ENCODE results near the gene FAM200C. TPM values are rescaled to one million over a fixed set of nuclear protein-coding genes. Genes with fewer than 3 reads are reported as not detected.

The FAM200C gene
- total RNA-seq, 1 experiment from 2014 or later = 3.2 TPM

DNA sequence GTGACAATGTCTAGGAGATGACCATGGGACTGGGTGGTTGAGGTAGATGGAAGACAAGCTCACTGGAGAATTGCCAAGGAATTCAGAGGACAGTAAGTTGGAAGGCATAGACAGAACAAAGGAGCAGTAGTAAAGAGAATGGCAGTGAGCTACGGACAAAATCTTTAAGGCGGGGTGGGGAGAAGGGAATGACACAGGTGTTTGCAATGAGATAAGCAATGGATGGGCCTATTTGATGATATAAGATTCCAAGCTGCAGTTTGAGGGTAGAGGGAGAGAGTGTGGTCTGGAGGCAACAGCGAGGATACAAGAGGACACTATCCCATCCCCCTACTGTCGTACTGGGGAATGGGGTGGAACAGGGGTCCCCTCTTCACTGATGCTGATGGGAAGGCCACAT, 36.2 kb upstream of the FAM200C start:
- CTCF ChIA-PET = interaction anchor here (0.6 kb wide), 1 partner anchor 14 kb away, joined by 3 read pairs; no protein-coding TSS in a partner anchor
- no peaks in the 10 kb centered on the region for H3K9me3 Mint-ChIP-seq (ENCODE audit: unreplicated experiment)
- intact Hi-C loops (cut with micrococcal nuclease; ENCODE audit: unreplicated experiment) = loop anchor here (5.0 to 10.0 kb wide), 3 partner anchors 41 to 469 kb away; no protein-coding TSS in a partner anchor
- POLR2A ChIA-PET = no interaction called here
- no peak overlapping the region for H3K27ac Mint-ChIP-seq (ENCODE audit: unreplicated experiment)
- no peak for DNase-seq
- Histone ChIP-seq H3K4me3 (ENCODE audit: low read depth, low read length) (no peak overlapping the region), H3K36me3 (ENCODE audit: control insufficient read depth, insufficient read depth, low read length) (no peaks in the 10 kb centered on the region), H3K9me3 (no peaks in the 10 kb centered on the region), H3K27me3 (replicated peaks; ENCODE audit: control insufficient read depth, insufficient read depth, low read length) (no peaks in the 10 kb centered on the region), H3K4me1 (no peaks in the 10 kb centered on the region; the same call in 1 of the 2 replicates)
- H3K36me3 Mint-ChIP-seq (ENCODE audit: insufficient read depth, unreplicated experiment) = no peaks in the 10 kb centered on the region
- peaks cover 6% of the 10 kb centered on the region for H3K4me1 Mint-ChIP-seq (ENCODE audit: low read depth, unreplicated experiment)
- no TSS peak for BruUV-seq (replicated peaks)
- H3K4me3 Mint-ChIP-seq (ENCODE audit: unreplicated experiment) = no peak overlapping the region
- TF ChIP-seq, protein P1, sequence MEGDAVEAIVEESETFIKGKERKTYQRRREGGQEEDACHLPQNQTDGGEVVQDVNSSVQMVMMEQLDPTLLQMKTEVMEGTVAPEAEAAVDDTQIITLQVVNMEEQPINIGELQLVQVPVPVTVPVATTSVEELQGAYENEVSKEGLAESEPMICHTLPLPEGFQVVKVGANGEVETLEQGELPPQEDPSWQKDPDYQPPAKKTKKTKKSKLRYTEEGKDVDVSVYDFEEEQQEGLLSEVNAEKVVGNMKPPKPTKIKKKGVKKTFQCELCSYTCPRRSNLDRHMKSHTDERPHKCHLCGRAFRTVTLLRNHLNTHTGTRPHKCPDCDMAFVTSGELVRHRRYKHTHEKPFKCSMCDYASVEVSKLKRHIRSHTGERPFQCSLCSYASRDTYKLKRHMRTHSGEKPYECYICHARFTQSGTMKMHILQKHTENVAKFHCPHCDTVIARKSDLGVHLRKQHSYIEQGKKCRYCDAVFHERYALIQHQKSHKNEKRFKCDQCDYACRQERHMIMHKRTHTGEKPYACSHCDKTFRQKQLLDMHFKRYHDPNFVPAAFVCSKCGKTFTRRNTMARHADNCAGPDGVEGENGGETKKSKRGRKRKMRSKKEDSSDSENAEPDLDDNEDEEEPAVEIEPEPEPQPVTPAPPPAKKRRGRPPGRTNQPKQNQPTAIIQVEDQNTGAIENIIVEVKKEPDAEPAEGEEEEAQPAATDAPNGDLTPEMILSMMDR (IDR thresholded peaks at IDR 0.05; ENCODE audit: insufficient read depth in 1 of 2, low read depth in 1 of 2, low read length in 1 of 2, severe bottlenecking in 1 of 2, unreplicated experiment in 1 of 2) = no peak
- no peaks in the 10 kb centered on the region for H3K27me3 Mint-ChIP-seq (ENCODE audit: insufficient read depth, unreplicated experiment)

DNA sequence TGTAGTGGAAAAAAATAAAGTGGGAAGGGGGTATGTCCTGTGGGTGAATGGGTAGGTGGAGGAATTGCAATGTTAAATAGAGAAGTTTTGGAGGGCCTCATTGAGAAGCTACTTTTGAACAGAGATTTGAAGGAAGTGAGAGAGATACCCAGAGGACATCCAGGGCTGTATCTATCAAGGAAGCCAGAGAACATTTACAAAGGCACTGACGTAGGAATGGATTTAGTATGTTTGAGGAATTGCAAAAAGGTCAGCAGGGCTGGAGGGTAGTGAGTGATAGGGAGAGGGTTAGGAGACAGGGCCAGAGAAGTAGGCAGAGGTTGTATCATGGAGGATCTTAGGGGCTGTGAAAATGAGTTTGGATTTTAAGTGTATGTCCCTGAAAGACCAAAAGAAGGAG, 35.7 kb upstream of the FAM200C start:
- DNase-seq = no peak
- H3K9me3 Mint-ChIP-seq (ENCODE audit: unreplicated experiment) = no peaks in the 10 kb centered on the region
- H3K36me3 Mint-ChIP-seq (ENCODE audit: insufficient read depth, unreplicated experiment) = no peaks in the 10 kb centered on the region
- CTCF ChIA-PET = interaction anchor here (0.6 kb wide), 1 partner anchor 13 kb away, joined by 3 read pairs; no protein-coding TSS in a partner anchor
- Histone ChIP-seq H3K4me3 (ENCODE audit: low read depth, low read length) (no peak overlapping the region), H3K4me1 (no peaks in the 10 kb centered on the region; the same call in 1 of the 2 replicates), H3K9me3 (no peaks in the 10 kb centered on the region), H3K27me3 (replicated peaks; ENCODE audit: control insufficient read depth, insufficient read depth, low read length) (no peaks in the 10 kb centered on the region), H3K36me3 (ENCODE audit: control insufficient read depth, insufficient read depth, low read length) (no peaks in the 10 kb centered on the region)
- H3K4me1 Mint-ChIP-seq (ENCODE audit: low read depth, unreplicated experiment) = peaks cover 6% of the 10 kb centered on the region
- intact Hi-C loops (cut with micrococcal nuclease; ENCODE audit: unreplicated experiment) = loop anchor here (5.0 to 10.0 kb wide), 3 partner anchors 42 to 469 kb away; no protein-coding TSS in a partner anchor
- TF ChIP-seq, protein P1 (IDR thresholded peaks at IDR 0.05; ENCODE audit: insufficient read depth in 1 of 2, low read depth in 1 of 2, low read length in 1 of 2, severe bottlenecking in 1 of 2, unreplicated experiment in 1 of 2) = no peak
- POLR2A ChIA-PET = no interaction called here
- H3K27ac Mint-ChIP-seq (ENCODE audit: unreplicated experiment) = no peak overlapping the region
- no TSS peak for BruUV-seq (replicated peaks)
- H3K4me3 Mint-ChIP-seq (ENCODE audit: unreplicated experiment) = no peak overlapping the region
- no peaks in the 10 kb centered on the region for H3K27me3 Mint-ChIP-seq (ENCODE audit: insufficient read depth, unreplicated experiment)

DNA sequence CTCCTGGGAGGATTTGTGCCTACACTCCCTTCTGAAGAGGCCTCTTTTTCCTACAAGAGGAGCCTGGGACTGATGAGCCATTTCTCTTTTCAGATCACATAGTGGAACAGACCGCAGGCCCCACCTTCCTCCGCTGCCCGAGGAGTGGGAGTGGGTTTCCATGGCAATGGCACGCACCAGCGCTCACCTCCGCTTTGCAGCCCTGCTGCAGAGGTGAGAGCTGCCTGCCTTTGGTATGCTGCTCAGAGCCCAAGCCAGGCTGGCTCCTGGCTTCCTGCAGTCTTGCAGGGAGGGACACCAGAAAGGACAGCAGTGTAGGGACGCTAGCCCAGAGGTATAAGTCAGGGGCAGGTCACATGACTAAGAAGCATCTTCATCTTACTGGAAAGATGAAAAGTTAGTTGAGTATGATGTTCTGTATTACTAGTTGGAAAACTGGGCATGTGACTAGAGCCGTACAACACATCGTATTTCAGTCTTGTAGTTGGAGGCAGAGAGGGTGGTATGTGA, 34.2 kb upstream of the FAM200C start:
- no peaks in the 10 kb centered on the region for H3K27me3 Mint-ChIP-seq (ENCODE audit: insufficient read depth, unreplicated experiment)
- intact Hi-C loops (cut with micrococcal nuclease; ENCODE audit: unreplicated experiment) = loop anchor here (10.0 kb wide), 2 partner anchors 201 to 471 kb away; no protein-coding TSS in a partner anchor
- H3K27ac Mint-ChIP-seq (ENCODE audit: unreplicated experiment) = no peak overlapping the region
- no peaks in the 10 kb centered on the region for H3K36me3 ChIP-seq (ENCODE audit: control insufficient read depth, insufficient read depth, low read length)
- no TSS peak for BruUV-seq (replicated peaks)
- no peaks in the 10 kb centered on the region; the same call in 1 of the 2 replicates for H3K4me1 ChIP-seq
- ChIA-PET POLR2A (no interaction called here), CTCF (no interaction called here)
- H3K9me3 Mint-ChIP-seq (ENCODE audit: unreplicated experiment) = no peaks in the 10 kb centered on the region
- no peaks in the 10 kb centered on the region for H3K9me3 ChIP-seq
- H3K4me1 Mint-ChIP-seq (ENCODE audit: low read depth, unreplicated experiment) = peaks cover 6% of the 10 kb centered on the region
- DNase-seq = no peak
- H3K36me3 Mint-ChIP-seq (ENCODE audit: insufficient read depth, unreplicated experiment) = no peaks in the 10 kb centered on the region
- TF ChIP-seq, protein P1 (IDR thresholded peaks at IDR 0.05; ENCODE audit: insufficient read depth in 1 of 2, low read depth in 1 of 2, low read length in 1 of 2, severe bottlenecking in 1 of 2, unreplicated experiment in 1 of 2) = no peak
- H3K4me3 ChIP-seq (ENCODE audit: low read depth, low read length) = no peak overlapping the region
- H3K27me3 ChIP-seq (replicated peaks; ENCODE audit: control insufficient read depth, insufficient read depth, low read length) = no peaks in the 10 kb centered on the region
- no peak overlapping the region for H3K4me3 Mint-ChIP-seq (ENCODE audit: unreplicated experiment)

All from Caco-2 (cell line).